SK-N-SH (cell line): ENCODE results near the gene HOXC10.
A peak's percentile ranks its signal among the peaks of the same experiment; 100 is the strongest.

Experiments used
- CHD2 ChIP-seq: fragments of 150-350 bp; IDR thresholded peaks from 2 replicates; pipeline ENCODE4 v1.6.1; 2018; ENCODE audit warnings: low read length; ENCODE audit not compliant: partially characterized antibody
- CTCF ChIP-seq: fragments of 200-600 bp; sonication (generic); IDR thresholded peaks from 2 replicates; pipeline ENCODE4 v1.6.1; 2017; ENCODE audit warnings: antibody characterized with exemption, mild to moderate bottlenecking, moderate library complexity
- EP300 ChIP-seq, 2 experiments: IDR thresholded peaks; 2 replicates each; pipeline versions ENCODE4 v1.4.0 to v1.6.1; 2012; ENCODE audit warnings: borderline replicate concordance in 1 of 2, low read depth in 1 of 2, low read length in 1 of 2
- FOSL2 ChIP-seq: IDR thresholded peaks from 2 replicates; pipeline ENCODE4 v1.4.0; 2012; ENCODE audit warnings: low read depth, mild to moderate bottlenecking, moderate library complexity, borderline replicate concordance
- YY1 ChIP-seq: IDR thresholded peaks from 2 replicates; pipeline ENCODE4 v1.4.0; 2012; ENCODE audit warnings: low read depth, mild to moderate bottlenecking

- TF ChIP-seq FOSL2 (no peak), CHD2 (no peak), CTCF (no peak), EP300 (IDR thresholded peaks at IDR 0.05; ENCODE audit: borderline replicate concordance in 1 of 2, low read depth in 1 of 2, low read length in 1 of 2) (no peak), YY1 (peak; percentile 80; the same call in 1 of the 2 replicates)
Observed at GRCh38 chr12:54016478-54016964, 31.6 kb downstream of the HOXC10 start.
